Stimulated activated CD8-positive, alpha-beta memory T cell treated with anti-CD3 and anti-CD28 coated beads, Interleukin-12 subunit alpha, Interleukin-12 subunit beta, amount 100 ng/mL, for 4 hours (primary cell): ENCODE results near the gene CAB39.
"Not testable (repeated sequence)": the region's sequence is repeated elsewhere in the genome, so short reads cannot be mapped to it uniquely, and the experiment has no call there.

ENCODE experiments used
- DNase-seq: peaks from one replicate; pipeline ENCODE4 v3.0.0-alpha.2; 2020; ENCODE audit warnings: low read depth

CAB39 gene

GRCh38 chr2:230715201-230715600 lies 2.6 kb downstream of the CAB39 start:
- DNase-seq: no peak

GRCh38 chr2:230716588-230716987 lies 3.9 kb downstream of the CAB39 start:
- DNase-seq: no peak

DNA sequence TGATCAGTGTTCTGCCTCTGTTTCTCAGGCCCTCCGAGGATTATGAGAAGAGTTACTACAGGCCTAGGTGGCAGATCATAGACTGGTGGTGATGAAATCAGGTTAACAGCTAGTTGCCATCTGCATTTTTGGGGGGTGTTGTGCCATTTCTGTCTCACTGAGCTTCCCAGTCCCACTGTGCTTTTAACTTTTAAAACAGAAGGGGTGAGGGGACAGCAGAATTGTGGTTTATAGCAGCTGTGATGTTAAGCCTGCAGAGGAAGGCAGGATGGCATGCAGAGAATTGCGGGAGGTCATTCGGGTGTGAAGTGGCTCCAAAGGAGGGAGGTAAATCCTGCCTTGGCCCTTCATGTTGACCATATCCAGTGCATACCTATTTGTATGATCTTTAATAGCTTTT lies 5.0 kb downstream of the CAB39 start:
- DNase-seq: no peak

DNA sequence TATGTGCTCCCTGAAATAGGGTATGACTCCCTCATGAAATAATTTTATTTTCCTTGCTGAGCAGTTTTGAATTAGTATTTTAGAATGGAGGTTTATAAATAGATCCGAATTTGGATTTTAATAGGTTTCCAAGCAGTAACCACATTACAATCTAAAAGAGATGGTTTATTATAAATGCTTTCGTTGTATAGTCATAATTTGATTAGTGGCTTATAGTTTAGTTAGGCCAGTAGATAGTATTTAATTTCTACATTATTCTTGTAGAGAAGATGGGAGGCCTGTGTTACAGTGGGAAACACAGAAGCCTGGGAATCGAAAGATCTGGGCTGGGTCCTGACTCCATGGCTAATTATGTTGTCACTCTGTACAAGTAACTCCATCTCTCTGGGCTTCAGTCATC lies 6.7 kb downstream of the CAB39 start:
- DNase-seq: no peak

GRCh38 chr2:230721712-230722111 lies 9.1 kb downstream of the CAB39 start:
- no peak for DNase-seq

DNA sequence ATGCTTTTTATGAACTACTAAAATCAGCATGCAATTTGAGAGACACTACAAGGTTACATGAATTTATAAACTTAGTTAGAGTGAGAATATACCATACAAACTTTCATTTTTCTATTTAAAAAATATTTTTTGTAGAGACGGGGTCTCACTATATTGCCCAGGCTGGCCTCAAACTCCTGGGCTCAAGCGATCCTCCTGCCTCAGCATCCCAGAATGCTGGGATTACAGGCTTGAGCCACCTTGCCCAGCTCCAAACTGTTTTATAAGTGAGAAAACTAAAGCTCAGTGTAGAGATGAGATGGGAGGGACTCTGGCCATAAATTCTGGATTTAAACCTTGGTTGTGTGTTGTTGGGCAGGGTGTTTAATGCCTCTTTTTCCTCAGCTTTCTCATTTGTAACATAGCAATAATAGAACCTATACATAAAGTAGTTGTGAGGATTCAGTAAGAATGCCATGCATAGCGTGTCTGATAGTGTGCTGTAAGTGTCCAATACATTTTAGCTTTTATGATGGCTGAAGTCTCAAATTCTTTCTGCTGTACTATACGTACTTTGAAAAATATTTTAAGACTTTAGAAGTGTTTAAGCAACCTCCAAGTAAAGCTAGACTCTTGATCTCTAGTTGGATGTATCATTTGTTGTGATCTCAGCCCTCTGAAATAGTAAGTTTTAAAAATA lies 9.7 kb downstream of the CAB39 start:
- no peak for DNase-seq

DNA sequence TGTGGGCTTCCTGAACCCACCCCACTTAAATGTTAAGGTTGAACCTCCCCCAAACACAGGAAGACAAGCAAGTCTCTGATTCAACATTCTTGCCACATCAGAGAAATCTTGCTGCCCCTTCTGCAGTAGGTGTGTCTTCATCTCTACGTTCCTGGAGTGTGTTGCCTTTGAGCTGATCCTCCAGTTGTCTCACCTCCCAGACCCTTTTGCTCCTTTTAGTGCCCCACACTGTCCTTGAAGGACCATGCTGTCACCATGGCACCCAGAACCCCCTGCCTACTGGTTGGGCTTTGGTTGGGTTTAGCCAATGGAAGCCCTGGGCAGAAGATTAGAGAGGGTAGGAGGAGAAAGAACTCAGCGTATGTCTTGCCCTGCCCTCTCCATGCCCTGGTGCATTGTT lies 10.7 kb downstream of the CAB39 start:
- DNase-seq: peak; percentile 8

DNA sequence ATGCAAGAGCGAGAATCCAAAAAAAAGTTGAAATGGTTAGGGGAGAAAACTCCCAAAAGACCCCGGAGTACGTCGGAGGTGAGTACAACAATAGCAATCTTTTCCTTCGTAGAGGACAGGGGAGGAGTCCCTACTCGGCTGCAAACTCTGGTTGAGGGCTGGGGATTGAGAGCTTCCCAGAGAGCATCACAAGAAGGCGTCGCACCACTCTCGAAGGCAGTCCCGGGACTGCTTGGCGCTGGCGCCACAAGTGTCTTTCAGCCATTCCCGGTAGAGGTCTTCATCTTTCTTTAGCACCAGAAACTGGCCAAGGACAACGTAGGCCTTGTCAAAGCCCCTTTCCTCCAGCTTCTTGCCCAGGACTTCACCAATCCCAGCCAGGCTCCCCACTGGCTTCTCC lies 12.3 kb downstream of the CAB39 start:
- not testable (repeated sequence) for DNase-seq

GRCh38 chr2:230731512-230731911 lies 18.9 kb downstream of the CAB39 start:
- DNase-seq: no peak

DNA sequence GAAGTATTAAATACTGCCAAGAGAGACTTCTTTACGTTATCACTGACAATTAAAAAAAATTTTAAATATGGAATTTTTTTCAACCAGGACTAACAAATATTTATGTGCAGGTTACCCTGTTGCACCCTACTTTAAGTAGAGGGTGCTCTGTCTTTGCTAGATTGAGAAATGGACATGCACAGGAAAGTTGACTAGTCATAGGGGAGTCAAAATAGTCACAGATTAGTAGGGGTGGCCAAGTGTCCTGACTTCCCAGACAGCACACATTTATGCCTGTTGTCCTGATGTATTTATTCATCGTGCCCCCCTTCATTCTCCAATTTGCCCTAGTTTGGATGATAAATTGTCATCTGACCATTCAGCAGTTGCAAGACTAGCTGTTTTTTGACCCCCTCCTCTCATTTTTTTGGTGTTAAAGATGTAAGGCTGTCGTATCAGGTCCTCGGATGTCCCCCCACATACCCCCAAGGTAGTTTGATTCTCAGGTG lies 20.3 kb downstream of the CAB39 start:
- DNase-seq: no peak

DNA sequence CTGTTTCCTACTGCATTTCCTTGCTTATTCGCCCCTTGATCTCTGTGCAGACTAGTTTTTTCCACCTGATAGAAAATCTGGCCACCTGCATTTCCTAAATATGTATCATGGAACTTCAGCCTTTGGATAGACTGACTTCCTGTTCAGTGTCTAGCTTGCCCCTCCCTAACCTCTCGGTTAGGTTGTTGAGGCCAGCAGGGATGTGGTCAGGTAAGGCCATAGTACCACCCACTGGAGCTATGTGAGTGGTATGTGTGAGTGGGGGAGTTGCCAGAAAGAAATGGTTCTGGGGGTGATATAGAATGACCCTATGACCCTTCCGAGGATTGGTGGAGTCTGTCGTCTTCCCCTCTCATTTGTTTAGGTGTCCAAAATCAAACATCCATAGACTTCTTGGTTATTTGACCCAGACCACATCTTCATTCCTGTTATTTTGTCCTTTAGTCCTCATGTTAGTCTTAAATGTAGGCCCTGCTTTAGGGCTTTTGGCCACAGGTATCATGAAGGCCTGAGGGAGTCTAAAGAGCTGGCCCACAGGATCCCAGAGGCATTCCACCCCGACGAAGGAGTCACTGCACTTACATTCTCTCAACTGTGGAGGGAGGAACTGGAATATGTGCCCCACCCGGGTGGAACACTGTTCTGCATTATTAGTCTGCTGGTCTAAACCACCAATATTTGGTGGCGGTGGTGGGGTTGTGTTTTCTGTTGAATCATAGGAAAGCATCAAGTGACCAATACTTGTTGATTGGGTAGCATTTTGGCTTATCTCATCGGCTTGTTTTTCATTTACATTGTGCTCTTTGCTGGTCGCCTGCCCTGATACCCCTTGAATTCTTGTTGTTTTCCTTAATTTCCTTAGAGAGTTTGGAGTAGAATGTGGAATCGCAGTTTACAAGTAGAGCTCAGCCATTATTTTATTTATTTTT lies 21.9 kb downstream of the CAB39 start:
- no peak for DNase-seq

- no peak for DNase-seq
These were observed 23.2 kb downstream of the CAB39 start for GRCh38 chr2:230735884-230736283.

DNA sequence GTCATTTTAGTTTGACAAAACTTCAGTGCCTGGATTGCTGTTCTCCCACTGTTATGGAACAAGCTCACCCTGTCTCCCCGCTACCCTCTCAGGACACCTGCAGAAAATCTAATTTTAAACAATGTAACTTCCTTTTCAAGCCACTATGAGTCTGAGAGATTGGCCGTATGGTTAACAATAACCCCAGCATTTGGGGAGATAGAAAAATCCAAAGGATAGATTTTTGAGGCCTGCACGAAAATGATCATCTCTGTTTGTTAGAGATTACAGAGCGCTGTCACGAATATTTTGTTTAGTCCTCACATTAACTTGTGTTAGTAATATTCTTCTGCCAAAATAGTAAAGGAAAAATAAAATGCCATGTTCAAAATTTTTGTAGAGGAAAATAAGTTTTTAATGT lies 24.7 kb downstream of the CAB39 start:
- no peak for DNase-seq

DNA sequence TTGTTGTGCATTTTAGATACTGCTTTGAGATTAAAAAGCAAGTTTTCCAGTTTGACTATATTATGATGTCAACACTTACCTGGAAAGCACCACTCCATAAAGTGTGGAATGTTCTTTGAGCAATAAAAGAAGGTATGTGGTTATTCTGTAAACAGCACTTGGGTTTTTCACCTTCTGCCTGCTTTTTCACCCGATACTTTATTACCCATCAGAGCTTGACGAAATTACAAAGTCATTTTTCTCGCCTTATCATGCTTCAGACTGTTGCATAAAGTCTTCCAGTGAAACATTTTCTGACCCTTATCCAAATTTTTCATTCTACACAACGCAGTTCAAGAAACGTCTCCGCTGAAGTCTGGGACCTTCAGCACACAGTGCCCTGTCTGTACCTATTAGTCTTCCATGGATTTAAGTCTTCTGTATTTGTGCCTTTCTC lies 25.2 kb downstream of the CAB39 start:
- no peak for DNase-seq

GRCh38 chr2:230738391-230738811 lies 25.8 kb downstream of the CAB39 start:
- DNase-seq: no peak

- no peak for DNase-seq
These were observed 26.3 kb downstream of the CAB39 start for GRCh38 chr2:230738924-230739323.

DNA sequence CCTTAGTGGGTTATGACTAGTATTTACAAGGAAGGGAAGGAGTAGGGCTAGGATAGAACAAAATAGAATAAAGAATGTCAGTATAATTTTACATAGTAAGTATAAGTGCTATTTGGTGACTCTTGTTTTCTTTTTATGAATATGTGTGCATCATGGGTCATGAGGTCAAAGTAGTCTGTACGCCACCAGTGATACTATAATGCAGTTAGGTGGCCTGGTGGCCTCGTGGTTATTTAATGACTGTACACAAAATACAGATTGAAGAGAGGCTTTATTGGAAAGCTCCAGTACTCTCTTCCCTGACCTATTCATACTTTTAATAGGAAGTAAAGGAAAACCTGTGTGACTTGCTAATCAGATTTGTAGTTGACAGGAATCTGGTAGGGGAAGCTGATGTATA lies 27.3 kb downstream of the CAB39 start:
- no peak for DNase-seq

DNA sequence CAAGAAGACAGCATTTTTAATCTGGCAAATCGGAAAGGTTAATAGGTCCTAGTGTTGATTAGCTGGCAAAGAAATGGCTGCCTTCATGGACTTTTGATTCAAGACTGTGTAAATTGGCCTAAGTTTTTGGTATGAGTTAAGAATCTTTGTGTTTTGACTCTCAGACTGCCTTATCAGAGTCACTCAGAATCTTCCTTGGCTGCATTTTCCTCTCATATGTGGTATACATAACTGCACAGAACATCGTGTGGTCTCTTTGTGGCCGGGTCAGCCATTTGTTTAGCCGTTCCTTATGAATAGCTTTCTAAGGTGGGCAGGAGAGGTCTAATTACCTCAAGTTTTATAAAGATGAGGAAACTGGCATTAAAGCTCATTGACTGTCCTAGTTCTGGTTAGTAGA lies 30.1 kb downstream of the CAB39 start:
- DNase-seq: no peak

DNA sequence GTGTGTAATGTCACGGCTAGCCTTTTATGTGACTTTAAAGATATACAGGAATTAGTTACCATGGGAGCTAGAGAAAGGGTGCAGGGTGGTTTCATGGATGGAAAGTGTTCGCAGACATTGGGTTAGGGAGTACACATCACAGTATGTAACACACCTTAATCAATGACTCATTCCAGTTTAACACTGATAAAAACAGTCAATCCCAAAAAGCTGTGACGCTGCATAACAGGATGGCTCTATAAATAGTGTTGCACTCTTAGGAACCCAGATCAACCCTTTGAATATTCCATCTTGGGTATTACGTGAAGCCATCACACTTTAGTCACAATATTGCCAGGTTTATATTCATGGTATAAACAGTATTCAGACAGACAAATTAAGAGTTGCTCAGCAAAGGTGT lies 33.6 kb downstream of the CAB39 start:
- no peak for DNase-seq

GRCh38 chr2:230748087-230748486 lies 35.4 kb downstream of the CAB39 start:
- no peak for DNase-seq

- no peak for DNase-seq
These were observed 36.5 kb downstream of the CAB39 start for GRCh38 chr2:230749111-230749510.

GRCh38 chr2:230751062-230751461 lies 38.4 kb downstream of the CAB39 start:
- DNase-seq: no peak

DNA sequence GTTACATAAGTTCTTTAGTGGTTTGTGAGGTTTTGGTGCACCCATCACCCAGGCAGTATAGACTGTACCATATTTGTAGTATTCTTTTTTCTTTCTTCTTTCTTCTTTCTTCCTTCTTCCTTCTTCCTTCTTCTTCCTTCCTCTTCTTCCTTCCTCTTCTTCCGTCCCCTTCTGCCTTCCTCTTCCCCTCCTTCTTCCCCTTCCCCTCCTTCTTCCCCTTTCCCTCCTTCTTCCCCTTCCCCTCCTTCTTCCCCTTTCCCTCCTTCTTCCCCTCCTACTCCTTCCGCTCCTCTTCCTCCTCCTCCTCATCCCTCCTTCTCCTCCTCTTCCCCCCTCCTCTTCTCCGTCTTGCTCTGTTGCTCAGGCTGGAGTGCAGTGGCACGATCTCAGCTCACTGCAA lies 41.6 kb downstream of the CAB39 start:
- no peak for DNase-seq
